ENCODE measurements around the gene FKBP2. TPM values are rescaled to one million over a fixed set of nuclear protein-coding genes. Genes with fewer than 3 reads are reported as not detected.
"Not testable (repeated sequence)": the region's sequence is repeated elsewhere in the genome, so short reads cannot be mapped to it uniquely, and the experiment has no call there.

Gene FKBP2
- polyA plus RNA-seq, 3 donors = 105 to 176 (median 137) TPM

DNA sequence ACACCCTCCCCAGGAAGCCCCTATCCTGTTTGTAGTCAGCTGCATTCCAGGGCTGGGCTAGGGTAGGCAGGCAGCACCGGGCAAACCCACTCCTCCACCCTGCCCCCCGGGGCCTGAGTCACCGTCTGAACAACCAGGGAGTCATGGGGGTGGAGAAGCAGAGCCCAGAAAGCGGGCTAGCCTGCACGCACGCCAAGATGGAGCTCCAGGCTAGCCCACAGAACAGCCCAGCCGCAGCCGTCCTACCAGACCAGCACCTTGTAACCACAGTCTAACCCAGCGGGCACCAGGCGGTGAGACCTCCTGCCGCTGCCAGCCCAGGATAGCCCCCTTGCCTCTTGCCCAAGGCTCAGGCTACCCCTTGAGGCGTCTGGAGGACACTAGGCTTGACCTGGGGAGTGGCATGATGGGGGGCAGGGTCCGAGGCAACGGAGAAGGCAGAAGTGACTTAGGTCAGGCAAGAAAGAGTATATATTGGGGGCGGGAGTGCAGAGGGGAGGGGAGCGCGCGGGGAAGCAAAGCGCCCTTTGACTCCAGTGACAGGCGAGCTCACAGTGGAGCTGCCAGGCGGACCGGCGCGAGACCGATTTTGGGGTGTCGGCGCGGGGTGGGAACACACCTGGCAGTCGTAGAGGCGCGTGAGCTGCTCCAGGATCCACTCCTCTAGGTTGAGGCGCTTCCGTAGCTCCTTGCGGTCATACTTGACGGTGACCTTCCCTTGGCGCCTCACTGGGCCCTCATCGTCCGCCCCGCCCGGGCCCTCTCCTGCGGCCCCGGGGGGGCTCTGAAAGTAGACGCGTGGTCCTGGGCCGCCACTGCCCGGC is 5.1 kb downstream of the FKBP2 start:
- 1 to 2% (median 1%) methylated on average over 43 to 46 of the region's 46 CpGs for WGBS, 3 donors
- H3K27ac ChIP-seq (ENCODE audit: low read depth, low read length) = no peak overlapping the region

DNA sequence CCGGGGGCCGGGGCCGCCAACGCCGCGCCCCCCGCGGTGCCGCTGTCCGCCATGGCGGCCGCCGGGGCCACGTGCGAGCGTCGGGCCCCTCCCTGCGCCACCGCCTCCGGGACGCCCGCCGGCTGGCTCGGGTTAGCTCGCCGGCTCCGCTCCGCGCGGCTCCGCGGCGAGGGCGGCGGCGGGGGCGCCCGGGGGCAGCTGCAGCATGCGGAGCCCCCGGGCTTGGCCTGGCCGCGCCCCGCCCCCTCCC is 5.7 kb downstream of the FKBP2 start:
- WGBS, 3 donors = 0 to 5% methylated on average over 28 to 42 of the region's 43 CpGs; no CpG with 5 or more reads in 1 of the 3 donors
- not testable (repeated sequence) for H3K27ac ChIP-seq (ENCODE audit: low read depth, low read length)

DNA sequence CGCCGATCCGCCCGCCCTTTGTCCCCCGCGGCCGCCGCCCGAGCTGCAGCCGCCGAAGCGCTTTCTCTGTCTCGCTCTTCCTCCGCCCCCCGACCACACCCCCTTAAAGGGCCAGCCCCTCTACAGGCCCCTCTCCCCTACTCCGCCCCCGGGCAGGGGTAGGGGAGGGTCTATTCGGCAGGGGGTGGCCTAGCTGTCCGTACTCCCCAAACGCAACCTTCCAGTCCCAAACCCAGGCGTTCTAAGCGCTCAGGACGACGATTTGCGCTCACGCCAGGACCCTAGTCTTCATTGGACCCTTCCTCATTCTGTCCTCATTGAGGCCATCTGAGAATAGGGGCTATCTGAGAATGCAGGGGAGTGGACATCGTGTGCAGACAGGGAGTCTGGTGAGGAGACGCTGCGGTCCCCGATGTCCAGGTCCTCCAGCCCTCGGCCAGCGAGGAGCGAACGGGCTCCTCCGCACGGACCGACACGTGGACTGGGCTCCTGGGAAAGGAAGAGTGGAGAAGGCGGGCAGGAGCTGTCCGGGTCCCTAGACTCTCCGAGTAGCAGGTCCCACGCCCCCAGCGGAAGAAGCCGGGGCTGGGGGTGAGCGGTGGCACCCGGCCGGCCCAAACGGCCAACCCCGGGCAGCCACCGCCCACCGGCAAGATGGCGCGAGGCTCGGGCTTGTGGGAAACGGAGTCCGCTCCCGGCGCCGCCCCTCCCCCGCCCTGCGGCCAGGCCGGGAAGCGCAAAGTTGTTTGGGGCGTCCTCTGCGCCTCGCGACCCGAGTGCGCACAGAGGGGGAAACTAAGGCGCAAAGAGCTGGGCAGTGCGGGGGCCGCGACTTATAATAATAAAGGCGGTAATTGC is 6.2 kb downstream of the FKBP2 start, which contains the start of gene PPP1R14B:
TSS of gene PPP1R14B (minus strand) at position 73 of the 858 bp plus-strand sequence. CDS start 270 bp downstream, outside the sequence.
- WGBS, 3 donors = 0 to 1% (median 1%) methylated on average over 39 to 70 of the region's 74 CpGs

DNA sequence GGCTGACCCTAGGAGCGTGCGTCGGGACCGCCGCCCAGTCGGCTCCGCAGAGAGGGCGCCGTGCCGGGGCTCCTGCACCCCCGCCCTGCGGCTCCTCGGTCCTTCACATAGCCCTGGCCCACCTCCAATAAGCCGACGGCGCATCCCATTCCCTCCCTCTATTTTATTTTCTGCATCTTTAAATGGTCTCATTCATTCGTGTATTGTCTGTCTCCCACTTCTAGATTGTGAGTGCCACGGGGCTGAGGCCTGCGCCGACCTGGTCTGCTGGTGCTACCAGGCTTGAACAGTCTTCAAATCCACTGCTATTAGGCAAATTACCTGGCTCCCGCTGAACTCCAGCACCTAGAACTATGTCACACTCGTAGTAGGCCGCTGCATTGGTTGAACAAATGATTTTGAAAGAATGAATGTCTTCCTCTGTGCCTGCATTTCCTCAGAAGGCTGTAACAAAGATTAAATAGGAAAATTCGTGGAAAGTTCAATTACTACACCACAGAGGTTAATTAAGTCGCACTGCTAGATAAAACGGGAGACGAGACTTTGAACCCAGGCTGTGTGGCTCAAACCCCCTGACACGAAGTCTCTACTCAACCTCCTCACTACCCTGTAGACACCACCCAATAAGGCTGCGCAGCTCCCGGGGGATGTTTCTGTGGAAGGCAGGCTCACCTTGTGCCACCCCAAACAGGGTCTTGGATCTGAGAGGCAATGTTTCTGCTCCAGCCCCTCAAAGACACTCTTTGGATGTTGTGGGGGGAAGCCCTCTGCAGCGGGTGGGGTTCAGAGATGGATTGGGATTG is 7.0 kb downstream of the FKBP2 start:
- H3K27ac ChIP-seq (ENCODE audit: low read depth, low read length) = no peak overlapping the region
- 37 to 49% (median 41%) methylated on average over 31 of the region's 31 CpGs for WGBS, 3 donors

More for the DNA sequence above, 6.2 kb downstream of the FKBP2 start, which contains the start of gene PPP1R14B:
- H3K27ac ChIP-seq (ENCODE audit: low read depth, low read length) = no peak within 1 kb of the TSS

DNA sequence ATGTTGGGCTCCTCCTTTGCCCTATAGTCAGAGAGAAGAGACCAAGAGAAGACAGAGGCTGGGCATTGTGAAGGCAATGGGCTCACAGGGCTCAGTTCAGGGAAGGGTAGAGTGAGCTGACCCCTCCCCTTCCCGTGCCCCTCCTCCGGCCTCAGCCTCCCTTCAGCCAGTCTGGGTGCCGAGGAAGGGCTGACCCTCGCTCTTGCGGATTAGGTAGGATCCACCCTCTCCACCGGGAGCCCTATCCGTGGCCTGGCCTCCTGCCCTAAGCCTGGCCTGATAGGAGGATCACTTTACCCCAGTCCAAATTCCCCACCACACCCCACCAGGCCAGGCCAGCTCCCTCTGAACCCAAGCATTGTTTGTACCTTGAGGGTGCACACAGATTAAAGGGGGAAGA is 7.7 kb downstream of the FKBP2 start:
- H3K27ac ChIP-seq (ENCODE audit: low read depth, low read length) = no peak overlapping the region
- 63 to 87% (median 76%) methylated on average over 5 to 7 of the region's 7 CpGs for WGBS, 3 donors

DNA sequence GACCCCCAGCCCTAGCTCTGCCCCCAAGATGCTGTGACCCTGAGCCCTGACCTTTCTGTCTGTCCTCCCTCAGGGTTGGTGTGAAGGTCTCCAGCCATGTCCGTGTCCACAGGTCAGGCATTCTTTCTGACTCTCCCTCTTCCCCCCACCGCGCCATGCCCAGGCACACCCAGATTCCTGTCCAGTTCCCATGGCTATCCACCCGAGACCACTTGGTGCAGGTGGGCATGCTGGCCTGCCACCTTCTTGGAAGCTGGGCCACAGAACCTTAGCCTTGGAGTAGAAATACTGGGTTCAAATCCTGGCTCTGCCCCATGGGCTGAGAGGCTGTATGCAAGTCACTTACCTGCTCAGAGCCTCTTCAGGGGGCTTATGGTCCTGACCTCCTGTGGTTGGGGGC is 8.1 kb downstream of the FKBP2 start:
- no peak overlapping the region for H3K27ac ChIP-seq (ENCODE audit: low read depth, low read length)
- WGBS, 3 donors = 89 to 99% (median 91%) methylated on average over 4 of the region's 4 CpGs

DNA sequence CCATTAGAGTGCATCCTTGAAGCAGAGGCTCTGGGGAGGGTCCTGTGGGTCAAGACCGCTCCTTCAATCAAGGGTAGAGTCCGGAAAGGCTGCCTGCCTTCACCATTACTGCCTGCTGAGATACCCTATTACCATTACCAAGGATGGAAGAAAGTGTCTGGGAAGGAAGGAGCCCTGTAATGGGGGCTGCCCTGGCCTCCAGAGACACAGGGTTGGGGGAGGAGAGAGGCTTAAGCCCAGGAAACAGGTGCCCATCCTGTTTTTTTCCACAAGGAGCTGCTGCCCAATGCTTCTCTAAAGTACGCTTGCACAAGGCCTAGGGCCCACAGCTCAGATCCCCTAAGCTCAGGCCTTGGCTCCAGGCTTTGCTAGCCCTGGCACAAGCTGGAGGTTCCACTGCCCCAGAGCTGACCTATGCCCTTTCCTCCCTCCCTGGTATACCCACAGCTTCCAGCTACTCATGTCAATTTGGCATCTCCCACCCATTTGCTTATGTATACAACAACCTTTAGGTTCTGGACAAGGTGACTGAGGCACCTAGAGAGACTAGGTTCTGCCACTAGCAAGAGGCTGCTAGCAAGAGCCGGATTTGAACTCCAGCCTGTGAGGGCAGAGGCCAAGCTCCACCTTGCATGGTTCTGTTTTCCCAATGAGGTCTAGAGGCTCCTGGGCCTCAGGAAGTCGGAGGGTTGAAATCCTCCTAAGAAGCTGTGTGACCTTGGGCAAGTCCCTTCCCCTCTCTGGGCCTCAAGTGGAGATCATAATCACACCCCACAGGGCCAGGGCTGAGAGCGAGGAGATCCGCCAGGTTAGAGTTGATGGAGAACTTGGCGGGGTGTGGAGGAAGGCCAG is 8.9 kb downstream of the FKBP2 start:
- 81 to 87% (median 87%) methylated on average over 8 of the region's 8 CpGs for WGBS, 3 donors

DNA sequence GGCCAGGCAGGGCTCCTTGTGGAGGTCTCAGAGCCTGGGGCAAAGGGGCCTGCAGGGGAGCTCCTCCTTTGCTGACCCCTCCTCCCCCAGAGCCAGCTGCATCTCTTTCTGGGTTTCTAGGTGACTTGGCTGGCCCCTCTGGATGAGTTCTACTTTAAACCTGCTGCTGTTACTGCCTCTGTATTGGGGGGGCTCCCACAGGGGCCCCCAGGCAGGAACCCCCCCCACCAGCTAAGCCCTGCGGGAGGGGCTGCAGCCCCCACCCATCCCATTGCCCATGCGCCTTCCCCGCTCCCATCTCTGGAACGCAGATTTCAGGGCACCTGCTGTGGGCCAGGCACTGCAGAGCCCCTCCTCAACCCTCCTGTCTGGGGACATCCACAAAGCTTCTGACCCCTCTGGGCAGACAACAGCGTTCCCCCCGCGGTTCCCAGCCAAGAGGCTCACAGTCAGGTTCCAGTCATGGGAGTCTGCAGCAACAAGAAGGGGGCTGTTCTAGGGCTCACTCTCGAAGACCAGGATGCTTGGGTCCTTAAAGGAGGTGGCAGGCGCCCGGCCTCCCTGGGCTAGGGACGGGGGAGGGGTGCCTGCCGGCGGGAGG is 9.6 kb downstream of the FKBP2 start:
- 22 to 25% (median 23%) methylated on average over 13 of the region's 13 CpGs for WGBS, 3 donors
- H3K27ac ChIP-seq (ENCODE audit: low read depth, low read length) = no peak overlapping the region

More for the DNA sequence above, 8.9 kb downstream of the FKBP2 start:
- H3K27ac ChIP-seq (ENCODE audit: low read depth, low read length) = no peak overlapping the region

DNA sequence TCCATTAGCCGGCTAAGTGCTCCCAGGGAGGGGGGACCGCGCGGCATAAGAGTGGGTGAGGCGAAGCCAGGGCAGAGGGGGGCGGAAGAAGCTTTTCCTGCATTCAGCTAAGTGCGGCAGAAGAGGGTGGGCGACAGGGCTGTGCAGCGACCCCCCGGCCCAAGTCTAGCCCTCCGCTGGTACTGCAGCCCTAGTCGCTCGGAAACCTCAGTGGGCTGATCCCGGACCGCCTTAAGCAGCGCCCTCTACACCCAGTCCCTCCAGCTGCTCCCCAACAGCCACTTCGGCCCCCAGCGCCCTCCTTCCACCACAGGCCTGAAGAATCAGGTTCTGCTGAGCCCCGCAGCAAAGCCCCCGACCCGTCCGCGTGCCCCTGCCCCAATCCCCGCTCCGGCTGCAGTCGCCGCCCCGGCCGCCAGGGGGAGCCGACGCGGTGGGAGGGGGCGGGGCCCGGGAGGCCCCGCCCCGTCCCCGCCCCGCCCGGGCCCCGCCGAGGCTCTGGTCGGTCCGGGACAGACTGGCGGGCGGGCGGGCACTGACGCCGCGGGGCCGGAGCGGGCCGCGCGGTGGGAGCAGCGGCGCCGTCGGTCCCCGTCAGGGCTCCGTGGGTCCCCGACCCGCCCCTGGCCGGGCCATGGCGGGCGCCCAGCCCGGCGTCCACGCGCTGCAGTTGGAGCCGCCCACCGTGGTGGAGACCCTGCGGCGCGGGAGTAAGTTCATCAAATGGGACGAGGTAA is 10.3 kb downstream of the FKBP2 start, which contains the start of gene PLCB3:
TSS of gene PLCB3 (plus strand) at position 515 of the 737 bp plus-strand sequence. CDS start at position 635, 120 bp downstream.
- WGBS, 3 donors = 0 to 1% (median 0%) methylated on average over 45 to 75 of the region's 75 CpGs
- no peak within 1 kb of the TSS for H3K27ac ChIP-seq (ENCODE audit: low read depth, low read length)

DNA sequence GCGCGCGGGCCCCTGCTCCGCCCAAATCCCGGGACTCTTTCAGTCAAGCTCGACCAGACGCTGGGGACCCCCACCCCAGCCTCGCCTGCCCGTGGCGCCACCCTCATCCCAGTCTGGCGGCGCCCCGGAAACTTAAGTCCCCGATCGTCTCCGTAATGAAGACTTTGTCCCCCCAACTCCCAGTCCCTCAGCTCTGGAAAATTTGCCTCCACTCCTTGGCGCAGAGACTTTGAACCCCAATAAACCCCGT is 10.8 kb downstream of the FKBP2 start:
- no peak overlapping the region for H3K27ac ChIP-seq (ENCODE audit: low read depth, low read length)
- 0 to 1% (median 0%) methylated on average over 17 to 18 of the region's 18 CpGs for WGBS, 3 donors

DNA sequence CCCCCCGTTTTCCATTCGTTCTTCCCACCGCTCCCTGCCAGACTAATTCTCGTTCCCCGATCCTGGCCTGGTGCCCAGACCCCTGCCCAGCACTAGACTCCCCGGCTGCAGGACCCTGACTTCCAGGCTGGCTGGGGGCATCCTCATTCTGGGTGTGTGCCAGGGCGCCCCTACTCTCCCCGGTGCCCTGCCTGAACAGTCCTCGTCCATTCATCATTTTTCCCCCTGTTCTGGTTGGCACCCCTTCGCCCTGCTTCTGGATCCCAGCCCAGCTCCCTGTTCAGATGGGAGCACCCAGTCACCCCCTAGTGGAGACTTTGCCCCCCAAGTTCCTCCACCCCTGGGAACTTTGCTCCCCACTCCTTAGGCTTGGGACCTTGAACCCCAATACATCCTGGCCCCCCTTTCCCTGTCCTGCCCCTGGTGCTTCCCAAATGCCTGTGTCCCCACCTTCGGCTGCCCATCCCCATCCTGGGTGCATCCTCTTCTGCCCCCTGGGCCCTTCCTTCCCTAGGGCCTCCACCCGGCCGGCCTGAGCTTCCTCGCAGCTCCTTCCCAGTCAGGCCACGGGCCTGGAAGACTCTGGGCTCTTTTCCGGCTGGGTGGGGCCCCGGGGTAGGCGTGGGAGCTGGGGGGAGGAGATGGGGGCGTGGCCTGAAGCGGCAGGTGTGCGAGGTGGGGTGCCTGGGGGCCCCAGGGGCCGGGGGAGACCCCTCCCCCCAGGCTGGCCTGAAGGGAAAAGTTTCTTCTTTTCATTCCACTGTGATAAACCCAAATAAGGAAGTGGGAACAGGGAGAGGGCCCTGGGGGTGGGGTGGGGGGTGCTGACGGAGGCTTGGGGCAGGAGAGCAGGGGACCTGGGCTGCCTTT is 11.3 kb downstream of the FKBP2 start:
- WGBS, 3 donors = 3 to 6% (median 3%) methylated on average over 23 of the region's 23 CpGs
- no peak overlapping the region for H3K27ac ChIP-seq (ENCODE audit: low read depth, low read length)

DNA sequence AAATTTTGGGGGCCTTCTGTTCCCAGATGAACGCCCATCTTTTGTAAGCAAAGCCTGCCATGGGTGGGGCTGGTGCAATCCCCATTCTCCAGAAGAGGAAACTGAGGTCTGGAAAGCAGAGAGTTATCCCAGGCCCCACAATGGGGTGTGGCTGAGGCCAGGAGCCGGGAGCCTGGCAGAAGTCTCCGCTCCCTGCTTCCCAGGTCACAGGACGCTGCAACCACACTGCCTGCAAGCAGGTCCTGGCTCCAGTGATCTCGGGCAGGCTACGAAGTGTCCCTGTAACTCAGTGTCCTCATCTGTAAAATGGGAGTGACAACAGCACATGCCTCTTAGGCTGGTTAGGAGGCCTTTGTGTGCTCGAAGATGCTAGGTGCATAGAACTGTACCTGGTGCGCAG is 12.1 kb downstream of the FKBP2 start:
- 77 to 83% (median 82%) methylated on average over 8 of the region's 8 CpGs for WGBS, 3 donors
- H3K27ac ChIP-seq (ENCODE audit: low read depth, low read length) = no peak overlapping the region

DNA sequence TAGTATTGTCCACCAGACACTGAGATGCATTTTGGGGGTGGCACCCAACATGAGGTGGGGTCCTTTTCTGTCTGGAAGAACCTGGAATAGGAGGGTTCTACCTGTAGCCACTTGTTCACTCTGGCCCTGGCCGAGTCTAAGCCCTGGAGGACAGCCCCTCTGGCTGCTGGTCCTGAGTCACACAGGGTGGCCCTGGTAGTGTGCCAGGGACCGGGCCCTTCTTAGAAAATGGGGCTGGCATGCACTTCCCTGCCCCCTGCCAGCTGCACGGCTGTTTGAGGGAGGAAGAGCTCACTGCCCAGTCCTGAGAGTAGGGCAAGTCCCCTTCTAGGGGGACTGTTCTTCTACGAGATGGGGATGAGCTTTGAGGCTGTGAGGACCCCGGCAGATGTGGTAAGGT is 12.6 kb downstream of the FKBP2 start:
- no peak overlapping the region for H3K27ac ChIP-seq (ENCODE audit: low read depth, low read length)
- WGBS, 3 donors = 62 to 65% (median 62%) methylated on average over 5 of the region's 5 CpGs

DNA sequence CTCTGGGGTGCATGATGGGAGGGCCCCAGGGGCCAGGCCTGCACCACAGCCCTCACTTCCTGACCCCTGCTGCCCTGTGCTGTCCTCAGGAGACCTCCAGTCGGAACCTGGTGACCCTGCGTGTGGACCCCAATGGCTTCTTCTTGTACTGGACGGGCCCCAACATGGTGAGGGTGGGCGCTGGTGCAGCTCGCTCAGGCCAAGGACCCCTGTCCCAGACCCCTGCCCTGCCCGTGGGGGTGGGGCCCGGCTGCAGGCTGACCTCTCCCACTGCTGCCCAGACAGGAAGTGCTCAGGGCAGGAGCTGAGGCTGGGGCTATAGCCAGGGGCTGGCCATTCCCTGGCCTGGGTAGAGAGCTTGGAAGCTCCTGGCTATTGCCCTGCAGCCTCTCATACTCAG is 13.4 kb downstream of the FKBP2 start:
- no peak overlapping the region for H3K27ac ChIP-seq (ENCODE audit: low read depth, low read length)
- 87 to 93% (median 93%) methylated on average over 7 of the region's 7 CpGs for WGBS, 3 donors

DNA sequence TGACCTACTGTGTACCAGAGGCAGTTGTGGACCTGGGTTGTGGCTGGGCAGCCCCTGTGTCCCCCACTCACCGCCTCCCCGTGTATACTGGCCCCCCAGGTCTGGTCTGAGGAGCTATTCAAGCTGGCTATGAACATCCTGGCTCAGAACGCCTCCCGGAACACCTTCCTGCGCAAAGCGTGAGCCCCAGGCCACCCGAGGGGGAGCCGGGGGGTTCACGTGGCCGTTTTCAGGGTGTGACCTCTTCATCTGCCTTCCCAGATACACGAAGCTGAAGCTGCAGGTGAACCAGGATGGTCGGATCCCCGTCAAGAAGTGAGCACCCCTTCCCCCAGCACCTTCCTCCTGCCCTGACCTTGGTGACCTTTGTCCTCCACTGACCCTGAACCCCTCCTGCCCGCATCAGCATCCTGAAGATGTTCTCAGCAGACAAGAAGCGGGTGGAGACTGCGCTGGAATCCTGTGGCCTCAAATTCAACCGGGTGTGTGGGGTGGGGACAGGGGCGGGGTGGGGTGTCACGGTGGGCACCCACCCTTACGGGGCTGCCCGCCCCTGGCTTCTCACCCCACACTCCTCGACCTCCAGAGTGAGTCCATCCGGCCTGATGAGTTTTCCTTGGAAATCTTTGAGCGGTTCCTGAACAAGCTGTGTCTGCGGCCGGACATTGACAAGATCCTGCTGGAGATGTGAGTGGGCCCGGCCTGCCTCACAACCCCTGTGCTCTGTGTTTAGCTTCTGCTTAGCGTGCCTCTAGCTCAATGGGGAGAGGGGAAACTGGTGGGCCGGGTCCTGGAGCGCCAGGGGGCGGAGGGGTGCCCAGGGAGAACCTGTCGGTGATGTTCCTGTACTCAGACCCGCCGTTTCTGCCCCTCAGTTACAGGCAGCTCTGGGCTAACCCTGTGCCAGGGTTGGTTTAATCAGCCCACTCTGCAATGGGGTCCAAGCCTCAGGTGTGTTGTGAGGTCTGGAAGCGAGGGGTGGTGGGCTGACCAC is 14.5 kb downstream of the FKBP2 start:
- no peak overlapping the region for H3K27ac ChIP-seq (ENCODE audit: low read depth, low read length)
- WGBS, 3 donors = 89 to 91% (median 91%) methylated on average over 35 of the region's 35 CpGs
